Heart left ventricle (tissue), 13 donors: ENCODE measurements around the gene CC2D1B.

Experiments
- CTCF ChIP-seq, 12 donors: fragments of 200-600 bp; sonication (generic) in 4 of 12; IDR thresholded peaks; one replicate each; pipeline versions ENCODE4 v1.5.0 to v1.8.0; 2018 to 2022; ENCODE audit warnings: antibody characterized with exemption in 12 of 12, mild to moderate bottlenecking in 5 of 12
- POLR2A ChIP-seq, 2 donors: fragments of 450-650 bp; IDR thresholded peaks; one replicate each; pipeline ENCODE4 v1.6.1; 2017; ENCODE audit warnings: antibody characterized with exemption in 2 of 2, mild to moderate bottlenecking in 2 of 2, moderate library complexity in 2 of 2
- donor health status: ischemic (EF 13 %, LVEDD 7.1; RV severe dilation, severe dysfunction).
- donor health status: DM: no; HTN: yes; CAD: no.
- donor health status: DM: no; HTN: no; CAD: no.
- donor health status: ischemic (EF 25% LVEDD 6.9; RV normal size, moderate dysfunction).
- donor health status: ischemic (EF 25% LVEDD 5.7; RV mildly dilated, moderate dysfunction).
- donor health status: ischemic (EF 35%, LVEDD 5.7; RV mildly dilated, moderate dysfunction).
- donor health status: nonischemic (EF 11% LVEDD 7.7; RV severe dilation, severe dysfunction).
- donor health status: DM: yes; HTN: yes; CAD: no.
- donor health status: PGD.
- donor health status: ischemic (EF 29% LVEDD 5.4; RV normal size, mild dysfunction).
- donor health status: nonischemic (EF 23%, LVEDD 6.1; RV moderate dilation, normal function).

DNA sequence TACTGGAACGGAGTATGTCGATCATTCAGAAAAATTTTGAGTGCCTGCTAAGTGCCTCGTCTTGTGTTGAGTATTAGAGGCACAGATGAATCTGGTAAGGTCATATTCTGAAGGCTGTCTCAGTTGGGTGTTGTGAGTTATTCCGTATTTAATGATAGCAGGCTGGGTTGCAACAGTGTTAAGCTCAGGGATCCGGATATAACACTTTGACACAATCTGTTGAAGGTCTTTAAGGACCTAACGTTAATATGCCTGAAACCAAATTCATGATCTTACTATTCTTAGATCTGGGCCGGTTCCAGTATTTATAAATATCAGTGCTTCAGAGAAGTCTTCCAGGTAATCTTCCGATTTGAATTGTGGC, 39.0 kb upstream of the CC2D1B start:
- TF ChIP-seq CTCF (IDR thresholded peaks at IDR 0.05) (peak in 1 of 12 donors; percentile 1), POLR2A (IDR thresholded peaks at IDR 0.05) (no peak)
